Fibroblast of the aortic adventitia (primary cell): ENCODE data around the gene MVD. TPM values are rescaled to one million over a fixed set of nuclear protein-coding genes. Genes with fewer than 3 reads are reported as not detected.

Experiments
- DNase-seq: peaks from one replicate; pipeline ENCODE4 v3.0.0-alpha.2; 2010; ENCODE audit warnings: low read depth
- H3K4me3 ChIP-seq: 2 replicates; pipeline ENCODE4 v1.5.1; 2011; ENCODE audit warnings: low read depth, mild to moderate bottlenecking, control low read depth, low read length, moderate library complexity
- total RNA-seq: library from RNA; depleted of rRNA; stranded (reverse); fragments of >200 nt; gene quantifications from 2 replicates; pipeline ENCODE4 v1.2.3, GENCODE V29; 2012; ENCODE audit warnings: low replicate concordance
- TF ChIP-seq, protein P1 (sequence below): IDR thresholded peaks from 2 replicates; pipeline ENCODE4 v1.5.1; 2011; ENCODE audit warnings: mild to moderate bottlenecking, low read length, control low read depth, inconsistent platforms; ENCODE audit not compliant: insufficient read depth

MVD gene
- total RNA-seq, 1 donor: 24.4 TPM

DNA sequence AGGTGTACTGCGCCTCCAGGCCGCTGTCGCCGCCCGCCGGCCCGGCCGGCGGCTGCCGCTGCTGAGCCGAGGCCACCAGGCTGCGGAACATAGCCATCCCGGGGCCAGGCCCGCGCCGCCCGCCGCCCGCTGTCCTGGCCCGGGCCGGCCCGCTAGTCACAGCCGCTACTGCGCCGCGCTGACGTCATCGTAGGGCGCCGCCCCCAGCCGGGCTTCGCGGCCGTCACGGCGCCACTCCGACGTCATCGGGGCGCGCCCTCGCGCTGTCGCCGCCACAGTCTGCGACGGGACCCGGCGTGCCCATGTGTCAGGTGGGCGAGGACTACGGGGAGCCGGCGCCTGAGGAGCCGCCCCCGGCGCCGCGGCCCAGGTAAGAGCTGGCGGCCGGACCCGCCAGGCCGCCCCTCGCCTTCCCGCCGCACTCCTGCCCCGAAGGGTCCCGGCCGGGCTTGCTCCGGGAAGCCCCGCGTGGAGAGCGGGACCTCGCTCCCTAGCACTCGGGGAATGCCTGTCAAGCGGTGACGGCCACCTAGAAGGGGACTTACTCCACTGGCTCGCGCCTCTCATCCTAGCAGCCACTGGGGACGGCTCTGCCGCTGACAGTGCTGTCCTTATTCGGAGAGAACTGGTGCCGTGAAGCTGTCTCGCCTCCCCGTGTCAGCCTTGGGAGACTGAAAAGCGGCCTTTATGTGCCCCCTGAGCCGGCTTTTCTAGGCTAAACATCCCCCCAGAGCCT, 43.5 kb upstream of the MVD start, which contains the start of the genes CTU2 and RNF166:
TSS of gene CTU2 (plus strand) at position 275 of the 736 bp plus-strand sequence. CDS start at position 303, 28 bp downstream.
TSS of gene RNF166 (minus strand) at position 180 of the 736 bp plus-strand sequence. CDS start at position 97, 83 bp downstream.
- H3K4me3 ChIP-seq: peak within 1 kb of the TSS; percentile 96
- DNase-seq: peak; percentile 81
- TF ChIP-seq, protein P1, sequence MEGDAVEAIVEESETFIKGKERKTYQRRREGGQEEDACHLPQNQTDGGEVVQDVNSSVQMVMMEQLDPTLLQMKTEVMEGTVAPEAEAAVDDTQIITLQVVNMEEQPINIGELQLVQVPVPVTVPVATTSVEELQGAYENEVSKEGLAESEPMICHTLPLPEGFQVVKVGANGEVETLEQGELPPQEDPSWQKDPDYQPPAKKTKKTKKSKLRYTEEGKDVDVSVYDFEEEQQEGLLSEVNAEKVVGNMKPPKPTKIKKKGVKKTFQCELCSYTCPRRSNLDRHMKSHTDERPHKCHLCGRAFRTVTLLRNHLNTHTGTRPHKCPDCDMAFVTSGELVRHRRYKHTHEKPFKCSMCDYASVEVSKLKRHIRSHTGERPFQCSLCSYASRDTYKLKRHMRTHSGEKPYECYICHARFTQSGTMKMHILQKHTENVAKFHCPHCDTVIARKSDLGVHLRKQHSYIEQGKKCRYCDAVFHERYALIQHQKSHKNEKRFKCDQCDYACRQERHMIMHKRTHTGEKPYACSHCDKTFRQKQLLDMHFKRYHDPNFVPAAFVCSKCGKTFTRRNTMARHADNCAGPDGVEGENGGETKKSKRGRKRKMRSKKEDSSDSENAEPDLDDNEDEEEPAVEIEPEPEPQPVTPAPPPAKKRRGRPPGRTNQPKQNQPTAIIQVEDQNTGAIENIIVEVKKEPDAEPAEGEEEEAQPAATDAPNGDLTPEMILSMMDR: no peak

DNA sequence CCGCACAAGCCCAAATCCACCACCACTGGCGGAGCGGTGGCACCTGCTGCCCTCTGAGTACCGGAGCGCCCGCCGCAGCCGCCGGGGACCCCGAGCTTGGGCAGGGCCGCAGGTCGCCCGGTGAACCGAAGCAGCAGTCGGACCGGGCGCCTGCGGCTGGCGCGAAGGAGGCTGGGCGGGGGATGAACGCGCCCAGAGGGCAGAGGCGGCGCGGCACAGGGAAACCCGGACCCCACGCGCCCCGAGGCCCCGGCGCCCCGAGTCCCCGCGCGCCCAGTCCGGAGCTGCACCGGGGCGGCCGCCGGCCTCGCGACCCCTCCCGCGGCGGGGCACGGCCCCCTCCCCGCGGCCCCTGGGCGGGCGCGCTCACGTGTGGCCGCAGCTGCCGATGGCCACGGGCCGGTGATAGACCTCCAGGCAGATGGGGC, 42.9 kb upstream of the MVD start:
- H3K4me3 ChIP-seq: peak overlapping the region; percentile 72
- no peak for DNase-seq
- TF ChIP-seq, protein P1: no peak

DNA sequence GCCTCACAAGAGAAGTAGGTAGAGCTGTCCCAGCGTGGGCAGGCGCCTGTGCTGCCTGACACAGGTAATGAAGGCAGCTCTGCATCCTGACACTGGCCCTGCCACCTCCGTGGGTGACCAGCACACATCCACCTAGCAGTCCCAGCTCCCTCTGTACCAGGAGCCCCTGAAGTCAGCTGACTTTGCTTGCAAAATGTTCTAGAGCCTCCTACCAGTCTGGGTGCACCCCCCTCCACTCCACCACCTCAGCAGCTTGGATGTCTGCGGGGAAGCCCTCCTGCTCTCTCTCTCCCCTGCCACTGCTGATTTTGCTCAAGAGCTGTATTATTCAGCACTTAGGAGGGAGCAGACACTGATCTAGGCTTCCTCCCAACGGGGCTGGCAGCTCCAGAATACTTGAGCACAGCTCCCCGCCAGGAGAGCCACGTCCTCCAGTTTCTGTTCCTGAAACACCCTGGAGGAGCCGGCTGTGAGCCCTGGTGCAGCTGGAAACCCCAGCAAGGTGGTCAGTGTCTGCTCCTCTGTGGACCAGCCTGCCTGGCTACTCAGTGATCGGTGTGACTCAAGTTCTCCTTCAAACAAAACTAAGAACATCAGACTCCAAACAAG, 42.3 kb upstream of the MVD start:
- peak; percentile 55 for DNase-seq
- TF ChIP-seq, protein P1: no peak

DNA sequence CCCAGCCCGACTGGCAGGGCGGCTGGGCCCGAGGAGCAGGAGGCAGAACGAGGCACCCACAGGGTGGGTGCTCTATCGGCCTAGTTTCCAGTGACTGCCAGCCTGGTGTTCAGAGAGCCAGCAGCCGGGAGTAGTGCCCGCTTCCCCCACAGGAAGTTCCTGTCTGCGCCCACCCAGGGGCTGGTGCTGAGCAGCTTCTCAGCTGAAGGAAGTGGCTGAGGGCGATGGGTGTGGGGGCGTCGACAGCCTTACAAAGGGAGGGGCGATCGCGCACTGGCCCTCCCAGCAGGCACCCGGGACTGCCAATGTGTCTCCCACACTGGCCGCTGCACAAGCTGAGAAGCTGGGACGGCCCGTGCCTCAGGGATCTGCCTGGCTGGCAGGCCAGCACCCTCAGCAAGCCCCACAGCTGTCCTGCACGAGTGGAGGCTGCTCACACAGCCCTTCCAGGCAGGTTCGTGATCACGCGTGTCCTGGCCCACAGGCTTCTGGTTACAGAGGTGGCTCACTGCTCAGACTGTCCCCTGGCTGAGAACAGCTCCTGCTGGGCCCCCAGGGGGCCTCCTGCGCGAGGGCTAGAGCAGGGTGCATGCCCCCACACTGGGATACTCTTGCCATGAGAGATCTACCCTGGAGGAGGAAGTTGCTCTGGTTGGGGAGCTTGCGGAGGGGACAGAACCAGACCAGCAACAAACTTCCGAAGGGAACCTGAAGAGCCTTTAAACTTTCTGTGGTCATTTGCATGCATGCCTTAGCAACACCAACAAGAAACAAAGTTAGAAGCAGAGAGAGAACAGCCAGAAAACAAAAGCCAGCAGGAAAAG, 40.8 kb upstream of the MVD start:
- TF ChIP-seq, protein P1: no peak

More for the DNA sequence above, 42.3 kb upstream of the MVD start:
- H3K4me3 ChIP-seq: peak overlapping the region; percentile 72

DNA sequence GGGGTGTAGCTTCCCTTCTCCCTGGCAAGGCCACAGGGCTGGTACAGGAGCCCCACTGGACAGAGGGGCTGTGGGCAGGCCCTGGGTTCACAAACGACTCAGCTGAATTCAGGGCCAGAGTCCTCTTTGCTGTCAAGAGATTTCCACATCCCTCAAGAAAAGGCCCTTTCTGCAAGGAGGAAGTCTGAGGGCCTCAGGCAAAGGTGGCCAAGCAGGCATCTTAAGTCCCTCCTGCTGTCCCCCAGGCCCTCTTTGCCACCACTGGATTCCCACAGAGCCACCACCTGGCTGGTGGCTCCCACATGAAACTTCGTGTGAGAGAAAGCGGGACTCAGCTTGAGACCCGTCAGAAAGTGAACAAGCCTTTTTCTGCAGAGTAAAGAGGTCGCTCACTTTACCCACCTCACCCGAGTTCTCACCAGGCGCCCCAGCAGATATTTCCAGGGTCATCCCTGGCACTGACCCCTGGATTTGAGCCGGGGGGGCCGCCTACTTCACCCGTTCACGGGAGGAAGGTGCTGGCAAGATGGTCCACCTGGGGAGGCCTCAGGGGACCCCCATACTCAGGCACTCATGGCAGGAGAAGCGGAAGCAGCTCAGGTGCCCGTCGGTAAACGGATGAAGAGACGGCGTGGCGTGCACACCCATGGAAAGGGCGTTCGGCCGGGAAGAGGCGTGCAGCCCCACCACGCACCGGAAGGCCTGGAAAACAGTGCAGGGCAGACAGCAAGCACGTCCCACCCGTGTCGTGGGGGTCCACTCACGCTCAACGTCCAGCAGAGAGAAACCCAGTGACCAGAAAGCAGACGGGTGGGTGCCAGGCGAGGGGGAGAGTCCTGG, 39.7 kb upstream of the MVD start:
- H3K4me3 ChIP-seq: no peak overlapping the region
- DNase-seq: no peak
- TF ChIP-seq, protein P1: no peak

More for the DNA sequence above, 40.8 kb upstream of the MVD start:
- no peak overlapping the region for H3K4me3 ChIP-seq
- DNase-seq: no peak
